GM19193 (cell line): ENCODE data around the gene VAT1.

Experiments
- POLR2A ChIP-seq: IDR thresholded peaks from 4 replicates; pipeline ENCODE4 v1.6.1; 2011; ENCODE audit not compliant: insufficient read depth, insufficient read length; ENCODE audit errors: extremely low read depth

The VAT1 gene

DNA sequence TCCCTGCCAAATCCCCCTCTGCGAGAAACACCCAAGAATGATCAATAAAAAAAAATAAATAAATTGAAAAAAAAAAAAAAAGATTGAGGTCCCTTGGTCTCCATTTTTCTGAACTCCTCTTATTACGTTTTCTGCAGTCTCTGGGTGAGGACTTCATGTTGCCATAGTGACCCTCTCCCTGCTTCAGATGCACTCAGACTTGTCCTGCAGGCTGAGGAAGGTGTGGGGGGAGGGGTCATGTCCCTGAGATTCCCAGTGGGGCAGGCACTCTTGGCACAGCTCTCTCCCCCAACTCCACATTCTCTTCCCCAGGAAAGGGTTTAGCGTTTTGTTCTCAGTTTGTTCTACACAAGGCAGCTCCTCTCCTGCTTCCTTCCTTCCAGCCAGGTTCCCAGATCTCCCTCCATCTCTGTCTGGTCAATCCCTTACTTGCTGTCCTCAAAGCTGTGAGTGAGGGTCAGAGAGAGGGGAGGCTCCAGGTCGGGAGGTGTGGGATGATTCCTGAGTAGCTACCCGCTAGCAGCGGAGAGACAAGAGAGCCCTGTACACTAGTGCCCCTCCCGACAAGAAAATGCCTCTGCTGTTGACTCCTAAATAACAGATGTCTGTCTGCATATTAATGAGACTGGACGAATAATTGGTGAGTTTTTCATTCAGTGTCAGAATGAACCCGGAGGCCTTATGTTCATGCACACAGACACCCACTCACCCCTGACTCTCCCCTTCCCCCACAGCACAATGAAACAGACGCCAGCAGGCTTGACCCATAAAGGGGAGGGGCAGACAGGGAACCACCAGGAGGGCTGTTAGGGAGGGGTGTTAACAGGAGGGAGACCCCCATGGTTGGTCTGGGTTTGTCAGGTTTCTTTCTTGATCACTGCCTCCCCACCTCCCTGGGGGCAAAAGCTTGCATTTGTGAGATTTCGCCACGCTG, 12.0 kb upstream of the VAT1 start:
- no peak for TF ChIP-seq POLR2A

DNA sequence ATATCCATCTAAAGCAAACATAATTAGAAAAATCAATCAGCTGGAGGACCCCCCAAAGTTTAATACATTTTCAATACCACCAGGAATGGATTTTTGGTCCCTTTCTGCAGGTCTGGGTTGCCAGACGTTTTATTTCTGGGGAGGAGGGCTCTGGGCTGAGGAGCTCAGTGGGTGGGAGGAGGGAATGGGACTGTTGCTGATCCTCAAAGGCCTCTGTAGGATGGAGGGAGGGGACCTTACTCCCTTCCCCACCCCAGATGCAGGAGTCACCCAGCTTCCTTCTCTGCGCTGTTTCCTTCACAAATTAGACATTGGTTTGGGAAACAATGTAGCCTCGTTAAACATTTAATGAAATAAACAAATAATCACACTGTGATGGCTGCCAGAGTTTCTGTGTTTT, 9.5 kb upstream of the VAT1 start:
- TF ChIP-seq POLR2A = no peak

DNA sequence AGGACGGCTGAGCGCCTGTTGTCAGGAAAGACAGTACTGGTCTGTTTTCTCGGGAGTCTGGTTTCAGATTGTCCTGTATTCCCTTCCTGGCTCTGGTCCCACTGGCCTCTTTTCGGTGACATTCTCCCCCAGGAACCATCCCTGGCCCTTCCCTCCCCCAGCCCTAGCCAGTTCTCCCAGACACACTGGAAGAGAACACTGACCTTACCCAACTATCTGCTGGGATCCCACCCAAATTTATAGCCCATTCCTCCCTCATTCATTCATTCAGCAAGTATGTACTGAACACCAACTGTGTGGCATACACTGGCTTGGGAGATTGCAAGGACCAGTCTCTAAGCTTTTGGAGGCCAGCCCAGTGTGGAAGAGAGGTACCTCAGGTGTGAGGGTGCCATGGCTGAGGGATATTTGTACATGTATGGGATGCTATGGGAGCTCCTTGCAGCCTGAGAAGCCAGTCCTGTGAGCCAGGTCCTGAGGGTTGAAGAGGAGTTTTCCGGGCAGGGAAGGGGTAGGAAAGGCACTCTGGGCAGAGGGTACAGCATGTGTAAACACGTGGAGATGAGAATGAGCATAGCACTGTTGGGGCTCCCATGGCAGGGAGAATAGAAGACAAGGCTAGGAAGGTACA, 8.1 kb upstream of the VAT1 start:
- no peak for TF ChIP-seq POLR2A

DNA sequence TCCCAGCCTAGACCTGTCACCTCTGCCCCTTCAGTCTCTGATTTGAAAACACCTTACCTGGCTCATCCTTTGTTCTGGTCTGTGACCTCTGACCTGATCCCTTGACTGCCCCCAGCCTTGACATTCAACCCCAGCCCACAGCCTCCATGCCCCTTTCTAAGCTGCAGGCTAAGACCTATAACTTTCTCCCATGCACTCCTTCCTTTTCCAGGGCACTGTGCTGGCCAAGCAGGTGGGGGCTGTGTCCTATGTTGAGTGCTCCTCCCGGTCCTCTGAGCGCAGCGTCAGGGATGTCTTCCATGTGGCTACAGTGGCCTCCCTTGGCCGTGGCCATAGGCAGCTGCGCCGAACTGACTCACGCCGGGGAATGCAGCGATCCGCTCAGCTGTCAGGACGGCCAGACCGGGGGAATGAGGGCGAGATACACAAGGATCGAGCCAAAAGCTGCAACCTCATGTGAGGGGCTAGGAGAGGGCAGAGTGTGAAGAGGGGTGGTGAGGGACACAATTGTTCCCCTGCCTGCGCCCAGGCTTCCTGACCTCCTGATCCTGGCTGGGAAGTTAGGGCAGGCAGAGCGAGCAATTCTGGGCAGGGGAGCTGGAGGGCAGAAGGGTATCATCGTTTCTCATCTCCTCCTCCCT, 6.2 kb upstream of the VAT1 start:
- no peak for TF ChIP-seq POLR2A

DNA sequence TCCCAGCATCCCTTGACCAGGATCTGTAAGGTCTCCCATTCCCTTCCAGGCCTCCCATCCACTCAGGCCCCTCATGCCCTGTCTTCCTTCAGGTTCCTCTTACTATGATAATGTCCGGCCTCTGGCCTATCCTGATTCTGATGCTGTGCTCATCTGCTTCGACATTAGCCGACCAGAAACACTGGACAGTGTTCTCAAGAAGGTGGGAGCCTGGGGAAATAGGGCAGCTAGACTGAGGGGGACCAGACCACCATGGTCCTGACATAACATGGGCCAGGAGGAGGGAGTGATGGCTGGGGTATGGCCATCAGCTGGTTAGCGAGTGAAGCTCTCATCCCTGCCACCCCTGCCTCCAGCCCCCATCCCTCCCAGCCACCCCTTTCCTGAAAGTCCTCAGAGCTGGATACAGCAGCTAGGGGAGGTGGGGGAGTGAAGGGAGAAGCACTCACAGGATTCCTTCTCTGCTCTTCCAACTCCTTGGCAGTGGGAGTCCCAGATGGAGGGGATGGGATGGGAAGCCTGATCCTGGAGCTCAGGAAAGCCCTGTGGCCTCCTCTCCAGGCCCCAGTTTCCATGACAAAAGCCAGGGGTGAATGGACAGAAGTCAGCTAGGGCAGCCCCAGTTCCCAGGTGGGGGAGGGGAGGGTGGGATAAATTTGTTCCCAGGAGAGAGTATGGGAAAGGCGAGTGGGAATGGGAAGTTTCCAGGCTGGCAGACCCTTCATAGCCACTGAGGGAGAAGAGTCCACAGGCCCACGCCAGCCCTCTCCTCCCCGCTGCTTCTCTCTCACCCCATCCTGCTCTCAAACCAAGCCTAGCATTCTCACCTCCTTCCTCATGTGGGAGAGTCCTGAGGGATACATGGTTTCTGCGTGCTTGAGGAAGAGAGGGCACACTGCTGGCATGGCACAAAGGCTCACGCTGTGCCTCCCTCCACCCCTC, 5.2 kb upstream of the VAT1 start:
- TF ChIP-seq POLR2A = no peak

DNA sequence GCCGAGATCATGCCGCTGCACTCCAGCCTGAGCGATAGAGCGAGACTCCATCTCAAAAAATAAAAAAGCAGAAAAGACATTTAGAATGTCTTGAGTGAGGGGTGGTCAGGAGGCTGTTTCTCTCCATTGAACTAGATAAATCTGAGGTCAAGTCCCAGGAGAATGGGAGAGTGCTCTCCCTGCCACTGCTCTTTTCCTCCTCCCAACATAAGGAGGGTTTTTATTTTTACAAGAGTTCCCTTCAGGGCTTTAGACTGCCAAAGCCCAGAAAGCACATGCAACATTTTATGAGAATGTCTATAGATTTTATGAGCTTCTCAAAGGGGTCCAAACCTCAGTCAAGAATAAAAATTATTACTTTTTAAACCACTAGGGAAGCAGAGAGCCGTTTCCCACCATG, 4.4 kb upstream of the VAT1 start:
- no peak for TF ChIP-seq POLR2A

DNA sequence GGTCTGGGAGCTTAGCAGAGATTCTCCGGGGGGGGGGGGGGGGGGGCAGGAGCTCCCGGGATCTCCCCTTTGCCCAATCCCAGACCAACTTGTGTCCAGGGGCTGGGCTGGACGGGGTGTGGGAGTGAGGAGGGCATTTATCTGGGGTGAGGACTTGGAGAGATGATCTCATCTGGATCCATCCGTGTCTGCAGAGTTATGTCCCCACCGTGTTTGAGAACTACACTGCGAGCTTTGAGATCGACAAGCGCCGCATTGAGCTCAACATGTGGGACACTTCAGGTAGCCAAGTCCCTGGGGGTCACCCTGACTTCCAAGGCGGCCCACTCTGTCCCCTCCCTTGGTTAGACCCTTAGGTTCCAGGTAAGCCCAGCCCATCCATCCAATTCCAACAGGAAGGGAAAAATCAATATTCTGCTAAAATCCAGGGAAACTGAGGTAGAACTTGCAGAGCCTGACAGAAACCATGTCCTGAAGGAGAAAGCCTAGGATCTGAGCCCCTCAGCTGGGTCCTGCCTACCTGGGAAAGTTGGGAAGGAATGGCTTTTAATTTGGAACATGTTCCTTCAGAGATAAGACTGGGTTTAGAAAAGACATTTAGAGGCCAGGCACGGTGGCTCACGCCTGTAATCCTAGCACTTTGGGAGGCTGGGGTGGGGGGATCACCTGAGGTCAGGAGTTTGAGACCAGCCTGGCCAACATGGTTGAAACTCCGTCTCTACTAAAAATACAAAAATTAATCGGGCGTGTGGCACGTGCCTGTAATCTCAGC, 3.8 kb upstream of the VAT1 start:
- no peak for TF ChIP-seq POLR2A

DNA sequence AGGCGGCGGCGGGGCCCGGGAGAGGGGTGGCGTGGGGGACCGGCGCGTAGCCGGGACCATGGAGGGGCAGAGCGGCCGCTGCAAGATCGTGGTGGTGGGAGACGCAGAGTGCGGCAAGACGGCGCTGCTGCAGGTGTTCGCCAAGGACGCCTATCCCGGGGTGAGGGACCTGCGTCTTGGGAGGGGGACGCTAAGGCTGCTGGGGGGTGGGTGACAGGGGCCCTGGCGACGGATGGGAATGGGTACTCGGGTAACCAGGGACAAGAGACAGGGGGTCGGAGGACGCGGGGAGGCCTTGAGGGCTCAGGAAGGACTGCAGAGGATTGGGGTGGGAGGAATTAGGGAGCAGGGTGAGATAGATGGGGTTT, 3.1 kb upstream of the VAT1 start:
- no peak for TF ChIP-seq POLR2A

DNA sequence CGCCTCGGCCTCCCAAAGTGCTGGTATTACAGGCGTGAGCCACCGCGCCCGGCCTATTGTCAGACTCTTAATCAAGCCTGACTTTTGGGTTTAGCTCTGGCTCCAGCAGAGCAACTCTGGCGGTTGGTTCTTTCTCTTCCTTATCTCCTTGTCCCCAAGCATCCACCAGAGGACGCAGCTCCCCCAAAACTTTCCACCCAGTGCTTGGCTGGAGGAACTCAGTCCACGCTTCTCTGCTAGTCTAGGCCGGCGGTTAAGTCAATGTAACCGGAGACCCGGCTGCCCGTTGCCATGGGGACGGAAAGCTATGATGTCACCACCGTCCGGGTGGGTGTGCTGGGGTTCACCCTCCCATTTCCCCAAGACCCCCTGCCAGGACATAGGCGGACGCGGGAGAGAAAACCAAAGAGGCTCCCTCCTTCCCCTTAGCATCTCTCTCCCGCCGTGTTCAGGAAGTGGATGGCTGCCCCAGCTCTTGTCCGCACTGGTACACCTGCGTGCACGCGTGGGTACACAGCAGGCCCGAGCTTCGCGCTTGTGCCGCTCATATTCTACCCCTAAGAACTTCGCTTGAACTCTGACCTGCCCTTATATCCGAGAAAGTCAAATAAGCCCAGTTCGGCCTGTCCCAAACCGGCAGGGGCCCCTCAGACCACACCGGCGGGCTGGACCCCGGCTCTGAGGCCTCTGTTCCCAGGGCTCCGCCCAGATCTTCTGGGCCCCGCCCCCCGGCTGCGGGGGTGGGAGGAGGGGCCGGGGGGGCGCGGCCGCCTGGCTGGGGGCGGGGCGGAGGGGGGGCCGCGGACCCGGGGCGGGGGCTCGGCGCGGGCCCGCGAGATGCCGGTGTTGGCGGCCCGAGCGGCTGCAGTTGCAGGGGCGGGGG, 2.5 kb upstream of the VAT1 start, which contains the start of gene RND2:
TSS of gene RND2 (plus strand) at position 825 of the 883 bp plus-strand sequence. CDS start 117 bp downstream, outside the sequence.
- TF ChIP-seq POLR2A = no peak

DNA sequence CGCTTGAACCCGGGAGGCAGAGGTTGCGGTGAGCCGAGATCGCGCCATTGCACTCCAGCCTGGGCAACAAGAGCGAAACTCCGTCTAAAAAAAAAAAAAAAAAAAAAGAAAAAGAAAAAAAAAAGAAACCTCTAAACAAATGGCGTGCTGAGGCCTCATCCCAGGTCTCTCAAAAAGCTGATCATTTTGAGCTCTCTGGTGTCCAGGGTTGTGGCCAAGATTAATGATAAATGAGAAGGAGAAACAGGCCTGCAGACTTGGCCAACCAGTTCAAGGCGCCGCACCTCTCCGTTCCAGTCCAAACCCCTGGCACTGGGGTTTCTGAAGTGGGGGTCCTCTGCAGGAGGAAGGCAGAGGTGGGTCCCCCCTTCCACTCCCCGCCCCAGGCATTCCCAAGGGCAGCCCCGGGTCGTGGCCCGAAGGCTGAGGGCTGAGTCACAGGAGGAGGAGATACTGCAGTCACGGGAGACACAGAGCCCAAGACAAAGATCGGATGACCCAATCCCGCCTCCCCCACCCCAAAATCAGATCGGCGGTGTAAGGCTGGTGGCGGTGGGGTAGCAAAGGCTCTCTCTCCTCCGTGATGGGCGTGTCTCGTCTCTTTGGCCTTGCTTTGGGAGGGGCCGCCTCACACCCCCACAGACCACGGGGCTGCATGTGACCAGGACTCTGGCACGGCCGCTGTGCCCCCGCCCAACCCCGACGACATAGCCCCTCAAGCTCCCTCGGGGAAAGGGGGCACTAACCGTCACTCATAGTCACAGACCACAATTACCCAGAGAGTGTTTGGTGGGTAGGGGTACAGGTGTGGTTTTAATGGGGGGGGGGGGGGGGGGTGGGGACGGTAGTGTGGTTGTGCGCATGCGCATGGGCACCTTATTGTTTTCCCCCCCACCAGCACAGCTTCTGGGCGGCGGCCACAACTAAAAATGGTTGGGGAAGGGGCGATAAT, 1.1 kb downstream of the VAT1 start:
- no peak for TF ChIP-seq POLR2A

DNA sequence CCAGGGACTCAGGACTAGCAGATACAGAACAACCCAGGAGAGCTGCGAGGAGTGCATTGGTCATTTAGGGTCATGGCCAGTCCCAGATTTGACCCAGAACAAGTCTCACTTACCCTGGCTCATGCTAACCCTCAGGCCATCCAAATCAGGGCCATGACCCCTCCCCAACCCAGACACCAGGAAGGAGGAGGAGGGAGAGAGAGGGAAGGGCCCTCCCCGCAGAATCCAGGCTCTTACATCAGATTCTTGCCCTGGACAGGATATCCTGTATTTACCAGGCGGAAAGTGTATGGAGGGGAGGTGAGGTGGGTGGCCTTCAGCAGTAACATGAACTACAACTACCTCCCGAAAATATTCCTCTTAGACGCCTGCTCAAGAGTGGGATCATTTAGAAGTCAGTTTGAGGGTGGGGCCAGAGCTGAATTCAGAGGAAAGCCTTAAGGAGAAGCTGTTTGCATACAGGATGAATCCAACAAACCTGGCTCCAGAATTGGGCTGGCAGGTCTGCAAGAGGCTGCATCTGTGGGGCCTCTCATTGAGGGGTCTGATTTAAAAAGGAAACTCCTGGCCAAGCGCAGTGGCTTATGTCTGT, 2.1 kb downstream of the VAT1 start:
- no peak for TF ChIP-seq POLR2A
